ENCODE data around the gene OXSM.

GRCh38 chr3:25801786-25802185 lies 11.9 kb downstream of the OXSM start:
- no peak for TF ChIP-seq RAD21 (IDR thresholded peaks at IDR 0.05; ENCODE audit: insufficient read depth, low read depth, low read length)
- TF ChIP-seq STAT3 (IDR thresholded peaks at IDR 0.05; ENCODE audit: low read depth, low read length): no peak
- TF ChIP-seq CREB1 (IDR thresholded peaks at IDR 0.05; ENCODE audit: low read depth): no peak
